LNCAP (cell line): ENCODE data around the gene PC.

ENCODE experiments used
- TF ChIP-seq, protein P1 (sequence below): fragments of 450-650 bp; IDR thresholded peaks from 2 replicates; pipeline ENCODE4 v1.5.1; 2017; ENCODE audit warnings: mild to moderate bottlenecking

PC gene

DNA sequence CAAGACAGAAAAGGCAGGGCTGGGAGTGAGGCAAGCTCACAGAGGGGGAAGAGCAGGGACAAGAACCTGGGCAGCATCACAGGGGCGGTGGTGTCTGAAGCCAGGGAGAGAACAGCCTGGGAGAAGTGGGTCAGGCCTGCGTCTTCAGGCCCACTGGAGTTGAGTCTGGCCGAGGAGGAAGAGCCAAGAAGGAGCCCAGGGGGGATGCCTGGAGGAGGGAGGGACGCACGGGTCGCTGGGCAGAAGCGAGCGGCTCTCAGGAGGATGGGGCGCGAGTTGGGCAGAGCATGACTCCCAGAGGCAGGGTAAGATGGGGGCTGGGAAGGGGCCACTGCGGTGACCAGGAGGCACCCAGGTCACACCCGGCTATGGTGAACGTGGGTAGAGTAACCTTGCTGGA is 82.8 kb downstream of the PC start:
- TF ChIP-seq, protein P1, sequence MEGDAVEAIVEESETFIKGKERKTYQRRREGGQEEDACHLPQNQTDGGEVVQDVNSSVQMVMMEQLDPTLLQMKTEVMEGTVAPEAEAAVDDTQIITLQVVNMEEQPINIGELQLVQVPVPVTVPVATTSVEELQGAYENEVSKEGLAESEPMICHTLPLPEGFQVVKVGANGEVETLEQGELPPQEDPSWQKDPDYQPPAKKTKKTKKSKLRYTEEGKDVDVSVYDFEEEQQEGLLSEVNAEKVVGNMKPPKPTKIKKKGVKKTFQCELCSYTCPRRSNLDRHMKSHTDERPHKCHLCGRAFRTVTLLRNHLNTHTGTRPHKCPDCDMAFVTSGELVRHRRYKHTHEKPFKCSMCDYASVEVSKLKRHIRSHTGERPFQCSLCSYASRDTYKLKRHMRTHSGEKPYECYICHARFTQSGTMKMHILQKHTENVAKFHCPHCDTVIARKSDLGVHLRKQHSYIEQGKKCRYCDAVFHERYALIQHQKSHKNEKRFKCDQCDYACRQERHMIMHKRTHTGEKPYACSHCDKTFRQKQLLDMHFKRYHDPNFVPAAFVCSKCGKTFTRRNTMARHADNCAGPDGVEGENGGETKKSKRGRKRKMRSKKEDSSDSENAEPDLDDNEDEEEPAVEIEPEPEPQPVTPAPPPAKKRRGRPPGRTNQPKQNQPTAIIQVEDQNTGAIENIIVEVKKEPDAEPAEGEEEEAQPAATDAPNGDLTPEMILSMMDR: no peak

DNA sequence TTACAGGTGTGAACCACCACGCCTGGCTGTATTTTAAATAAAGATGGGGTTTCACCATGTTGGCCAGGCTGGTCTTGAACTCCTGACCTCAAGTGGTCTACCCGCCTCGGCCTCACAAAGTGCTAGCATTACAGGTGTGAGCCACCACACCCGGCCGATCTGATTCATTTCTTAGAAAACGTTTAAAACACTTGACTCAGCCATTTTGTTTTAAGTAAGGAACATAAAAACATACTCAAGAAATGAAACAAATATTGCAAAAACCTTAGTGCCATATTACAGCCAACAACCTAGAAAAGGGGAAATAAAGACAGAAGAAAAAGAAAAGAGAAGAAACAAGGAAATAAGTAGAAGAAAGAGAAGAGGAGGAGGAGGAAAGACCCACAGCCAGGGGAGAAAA is 84.0 kb downstream of the PC start:
- TF ChIP-seq, protein P1: no peak

DNA sequence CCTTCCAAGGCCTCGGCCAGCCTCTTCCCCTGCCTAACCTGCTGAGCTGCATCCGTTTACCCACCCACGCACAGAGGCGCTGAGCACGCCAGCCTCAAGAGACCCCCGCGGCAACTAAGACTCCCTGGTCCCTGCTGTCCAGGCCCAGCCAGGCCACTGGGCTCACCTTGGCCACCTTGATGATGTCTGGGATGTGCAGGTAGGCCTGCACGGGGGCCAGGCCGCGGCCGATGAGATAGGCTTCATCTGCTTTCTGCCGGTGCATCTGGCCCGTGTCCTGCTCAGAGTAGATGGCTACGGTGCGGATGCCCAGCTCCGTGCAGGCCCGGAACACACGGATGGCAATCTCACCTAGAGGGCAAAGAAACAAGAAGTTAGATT is 86.7 kb downstream of the PC start:
- TF ChIP-seq, protein P1: no peak

DNA sequence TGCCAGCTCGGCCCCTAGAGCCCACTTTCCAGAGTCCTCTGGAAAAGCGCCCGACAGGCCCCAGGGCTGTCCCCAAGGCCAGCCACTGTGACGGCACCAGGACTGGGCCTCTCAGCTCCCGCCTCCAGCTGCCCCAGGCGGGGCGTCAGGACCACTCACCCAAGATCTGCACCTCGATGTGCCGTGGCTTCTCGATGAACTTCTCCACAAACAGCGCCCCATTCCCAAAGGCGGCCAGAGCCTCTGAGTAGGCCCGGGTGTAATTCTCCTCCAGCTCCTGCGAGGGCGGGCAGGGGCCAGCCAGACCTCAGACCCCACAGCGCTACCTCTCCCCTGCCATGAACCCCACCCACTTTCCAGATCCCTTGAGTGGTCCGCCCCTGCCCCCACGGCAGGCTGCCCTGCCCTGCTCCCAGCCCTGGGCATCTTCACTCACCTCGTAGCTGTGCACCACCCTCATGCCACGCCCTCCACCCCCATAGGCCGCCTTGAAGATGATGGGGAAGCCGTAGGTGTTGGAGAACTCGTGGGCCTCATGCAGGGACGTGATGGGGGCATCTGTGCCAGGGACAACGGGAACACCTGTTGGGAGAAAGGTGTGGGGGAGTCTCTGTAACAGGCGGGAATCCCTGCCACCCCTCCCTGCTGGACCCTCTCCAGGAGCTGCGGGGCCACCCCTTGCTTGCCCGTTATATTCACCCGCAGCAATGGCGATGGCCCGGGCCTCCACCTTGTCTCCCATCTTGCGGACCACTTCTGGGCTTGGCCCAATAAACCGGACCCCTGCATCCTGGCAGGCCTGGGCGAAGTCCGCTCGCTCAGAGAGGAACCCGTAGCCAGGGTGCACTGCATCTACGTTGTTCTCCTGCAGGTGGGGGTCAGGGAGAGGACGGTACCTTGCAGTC is 87.3 kb downstream of the PC start:
- TF ChIP-seq, protein P1: no peak

DNA sequence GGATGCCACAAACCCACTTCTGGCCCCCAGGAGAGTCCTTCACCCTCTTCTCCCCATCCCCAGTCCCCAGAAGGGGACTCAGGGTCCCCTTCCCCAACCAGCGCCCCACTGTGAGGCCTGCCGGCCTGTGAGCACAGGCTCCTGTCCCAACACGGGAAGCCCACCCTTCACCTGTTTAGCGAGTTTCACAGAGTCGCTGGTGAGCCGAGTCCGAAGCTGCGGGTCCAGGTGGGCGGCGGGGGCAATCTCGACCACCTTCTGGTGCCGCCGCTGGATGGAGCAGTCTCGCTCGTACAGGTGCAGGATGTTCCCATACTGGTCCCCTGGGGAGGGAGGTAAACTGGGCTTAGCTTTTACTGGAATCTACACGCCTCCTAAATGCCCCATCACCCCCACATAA is 88.1 kb downstream of the PC start:
- TF ChIP-seq, protein P1: no peak

DNA sequence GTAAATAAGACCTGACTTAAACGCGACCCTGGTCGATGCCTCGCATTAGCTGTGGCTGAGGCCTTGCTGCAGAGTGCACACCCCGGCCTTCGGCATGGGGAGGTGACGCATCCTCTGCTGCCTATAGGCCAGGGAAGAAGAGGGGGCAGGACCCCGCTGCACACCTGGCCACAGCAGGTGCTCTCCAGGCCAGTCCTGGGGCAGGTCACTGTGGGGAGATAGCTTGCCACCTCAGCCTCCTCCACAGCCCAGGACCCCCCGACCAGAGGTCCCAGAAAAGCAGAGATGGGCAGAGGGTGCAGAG is 88.7 kb downstream of the PC start:
- TF ChIP-seq, protein P1: no peak

DNA sequence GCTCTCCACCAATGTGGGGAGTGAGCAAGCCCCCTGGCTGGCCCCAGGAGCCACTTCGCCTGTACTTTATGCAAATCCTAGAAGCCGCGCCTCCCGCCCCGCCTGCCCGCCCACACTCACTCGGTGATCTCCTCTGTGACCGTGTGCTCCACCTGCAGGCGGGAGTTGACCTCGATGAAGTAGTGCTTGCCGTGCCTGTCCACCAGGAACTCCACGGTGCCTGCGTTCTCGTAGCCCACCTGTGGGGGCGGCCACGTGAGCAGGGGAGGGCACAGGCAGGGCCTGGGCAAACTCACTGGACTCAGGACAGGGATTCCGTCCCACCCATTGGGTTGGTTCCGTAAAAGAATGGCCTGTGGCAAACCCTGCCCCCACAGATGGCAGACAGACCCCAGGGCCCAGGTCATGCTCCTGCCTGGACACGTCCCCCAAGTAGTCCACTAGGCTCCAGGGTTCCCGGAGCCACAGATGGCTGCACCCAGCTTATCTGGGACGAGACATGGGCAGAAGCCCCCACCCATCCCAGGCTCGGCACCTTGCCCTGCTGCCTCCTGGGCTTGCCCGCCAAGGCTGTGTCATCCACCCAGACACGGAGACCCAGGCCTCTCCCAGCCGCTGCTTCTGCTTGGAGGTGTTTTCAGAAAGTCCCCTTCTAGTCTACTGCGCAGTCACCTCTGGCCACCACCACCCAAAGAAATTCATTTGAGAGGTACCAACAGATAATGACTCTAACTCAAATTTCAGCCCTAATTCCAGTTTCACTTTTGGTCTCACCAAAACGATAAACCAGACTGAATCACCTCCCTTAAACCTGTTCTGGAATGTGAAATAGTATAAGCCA is 89.2 kb downstream of the PC start:
- TF ChIP-seq, protein P1: no peak; the same call in 1 of the 2 replicates
